OCI-LY1 (cell line): ENCODE measurements around the gene RRAGD.

Experiments
- CTCF ChIP-seq: fragments of 200-600 bp; sonication (generic), shearing (Covaris generic); IDR thresholded peaks from 2 replicates; pipeline ENCODE4 v1.5.1; 2017; ENCODE audit warnings: mild to moderate bottlenecking, antibody characterized with exemption, low read length, moderate library complexity, mixed read lengths
- EZH2 ChIP-seq: fragments of 200-600 bp; sonication (generic), shearing (Covaris generic); IDR thresholded peaks from 2 replicates; pipeline ENCODE4 v1.8.0; 2017; ENCODE audit warnings: borderline replicate concordance, mixed run types, mild to moderate bottlenecking, antibody characterized with exemption, low read length, moderate library complexity, mixed read lengths

GRCh38 chr6:89400912-89401399, 11.1 kb downstream of the RRAGD start:
- no peak for TF ChIP-seq CTCF
- no peak for TF ChIP-seq EZH2
